GM18502 (cell line): Measurements from ENCODE around the gene TNFRSF18.

Source experiments
- ATAC-seq: cut with Tn5 transposase; IDR thresholded peaks from one replicate; pipeline ENCODE4 v1.9.1; 2021; ENCODE audit warnings: mild to moderate bottlenecking; ENCODE audit not compliant: unreplicated experiment, poor library complexity

Gene TNFRSF18

DNA sequence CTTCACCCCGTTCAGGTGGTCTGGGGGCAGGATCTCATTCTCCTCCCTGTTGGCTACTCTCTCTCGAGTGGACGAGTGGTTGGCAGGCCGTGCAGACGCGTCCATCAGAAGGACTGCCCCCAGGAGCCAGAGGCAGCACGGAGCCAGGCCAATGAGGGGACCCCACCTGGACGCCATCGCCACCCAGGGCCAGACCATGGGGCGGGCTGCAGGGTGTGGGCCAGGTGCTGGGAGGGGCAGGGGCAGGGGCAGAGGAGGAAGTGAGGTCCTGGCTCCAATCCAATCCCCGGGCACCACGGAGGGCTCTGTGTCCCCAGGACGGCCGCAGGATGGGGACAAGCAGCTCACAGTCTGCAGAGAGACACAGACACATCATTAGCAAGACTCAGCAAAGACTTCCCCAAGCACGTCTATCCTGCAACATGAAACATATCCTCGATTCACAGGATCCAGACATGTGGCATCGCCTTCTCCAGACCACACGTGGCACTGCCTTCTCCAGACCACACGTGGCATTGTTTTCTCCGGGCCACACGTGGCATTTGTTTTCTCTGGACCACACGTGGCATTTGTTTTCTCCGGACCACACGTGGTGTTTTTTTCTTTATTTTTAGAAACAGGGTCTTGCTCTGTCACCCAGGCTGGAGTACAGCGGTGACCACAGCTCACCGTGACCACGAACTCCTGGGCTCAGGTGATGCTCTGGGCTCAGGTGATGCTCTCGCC lies 22.4 kb upstream of the TNFRSF18 start:
- no peak for ATAC-seq

DNA sequence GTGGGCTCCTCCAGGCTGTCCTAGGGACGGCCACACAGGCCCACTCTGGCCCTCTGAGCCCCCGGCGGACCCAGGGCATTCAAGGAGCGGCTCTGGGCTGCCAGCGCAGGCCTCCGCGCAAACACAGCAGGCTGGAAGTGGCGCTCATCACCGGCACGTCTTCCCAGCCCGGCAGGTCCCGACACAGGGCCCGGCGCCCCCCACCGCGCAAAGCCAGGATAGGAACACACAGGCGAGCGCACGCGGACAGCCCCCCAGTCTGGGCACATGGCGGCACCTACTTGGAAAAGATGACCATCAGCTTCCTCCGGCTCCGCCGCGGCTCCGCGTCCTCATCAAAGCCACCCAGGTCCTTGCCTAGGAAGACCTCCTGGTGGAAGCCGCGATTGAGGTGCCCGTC lies 21.8 kb upstream of the TNFRSF18 start:
- no peak for ATAC-seq

DNA sequence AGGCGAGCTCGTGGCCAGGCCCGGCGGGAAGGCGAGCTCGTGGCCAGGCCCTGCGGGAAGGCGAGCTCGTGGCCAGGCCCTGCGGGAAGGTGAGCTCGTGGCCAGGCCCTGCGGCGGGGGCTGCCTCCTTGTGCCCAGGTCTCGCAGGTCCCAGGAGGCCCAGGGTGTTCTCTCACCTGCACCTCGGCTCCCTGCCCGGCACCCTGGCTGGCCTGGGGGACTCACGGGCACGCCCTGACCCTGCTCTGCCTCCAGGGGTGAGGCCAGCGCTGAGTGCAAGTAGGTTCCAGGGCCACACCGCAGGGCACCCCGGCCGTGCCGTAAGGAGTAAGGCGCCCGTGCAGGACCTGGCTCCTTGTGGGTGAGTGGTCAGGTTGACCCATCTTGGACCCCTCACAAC lies 21.0 kb upstream of the TNFRSF18 start:
- no peak for ATAC-seq

DNA sequence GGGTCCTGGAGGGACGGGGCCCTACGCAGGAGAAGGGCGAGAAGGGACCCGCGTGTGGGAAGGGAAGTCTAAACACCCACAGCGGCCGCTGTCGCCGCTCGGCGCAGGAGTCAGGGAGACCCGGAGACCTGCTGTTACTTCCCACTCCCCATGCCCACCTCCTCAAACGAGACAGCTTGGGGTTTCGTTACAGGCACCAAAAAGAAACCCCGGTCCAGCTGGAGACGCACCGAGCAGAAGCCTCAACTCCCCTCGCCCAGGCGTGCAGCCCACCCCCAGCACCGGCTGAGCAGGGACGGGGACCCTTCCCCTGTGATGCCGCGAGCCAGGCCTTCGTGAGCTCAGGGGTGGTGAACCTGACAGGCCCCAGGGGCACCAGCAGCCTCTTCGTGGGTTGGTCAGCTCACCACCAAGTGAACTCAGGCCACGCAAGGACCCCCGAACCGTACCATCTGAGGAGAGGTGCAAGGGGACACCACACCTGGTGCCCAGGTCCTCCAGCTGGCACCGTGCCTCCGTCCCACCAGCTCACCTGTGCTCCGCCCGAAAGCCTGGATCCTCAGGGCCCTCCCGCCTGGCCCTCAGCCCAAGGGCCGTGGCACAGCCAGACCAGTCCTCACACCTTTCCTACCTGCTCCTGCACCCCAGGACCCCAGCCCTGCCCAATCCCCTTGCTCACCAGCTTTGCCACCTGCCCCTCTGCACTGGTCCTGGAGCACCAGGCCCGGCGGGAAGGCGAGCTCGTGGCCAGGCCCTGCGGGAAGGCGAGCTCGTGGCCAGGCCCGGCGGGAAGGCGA lies 20.4 kb upstream of the TNFRSF18 start:
- ATAC-seq, result no peak

DNA sequence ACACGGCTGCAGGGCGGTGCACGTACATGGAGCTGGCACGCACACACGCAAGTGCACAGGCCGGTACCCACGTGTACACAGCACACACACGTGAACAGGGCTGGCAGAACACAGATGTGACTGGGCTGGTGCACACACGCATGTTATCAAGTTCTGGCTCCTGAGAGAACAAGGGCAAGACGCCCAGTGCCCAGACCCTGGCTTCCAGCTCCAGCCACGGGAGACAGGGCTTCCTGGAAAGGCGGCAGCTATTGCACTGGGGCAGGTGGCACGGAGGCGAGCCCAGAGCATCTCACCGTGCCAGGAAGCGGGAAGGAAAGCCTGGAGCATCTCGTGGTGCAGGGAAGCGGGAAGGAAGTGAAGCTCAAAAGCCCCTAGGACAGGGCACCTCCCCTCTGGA lies 19.5 kb upstream of the TNFRSF18 start:
- no peak for ATAC-seq

DNA sequence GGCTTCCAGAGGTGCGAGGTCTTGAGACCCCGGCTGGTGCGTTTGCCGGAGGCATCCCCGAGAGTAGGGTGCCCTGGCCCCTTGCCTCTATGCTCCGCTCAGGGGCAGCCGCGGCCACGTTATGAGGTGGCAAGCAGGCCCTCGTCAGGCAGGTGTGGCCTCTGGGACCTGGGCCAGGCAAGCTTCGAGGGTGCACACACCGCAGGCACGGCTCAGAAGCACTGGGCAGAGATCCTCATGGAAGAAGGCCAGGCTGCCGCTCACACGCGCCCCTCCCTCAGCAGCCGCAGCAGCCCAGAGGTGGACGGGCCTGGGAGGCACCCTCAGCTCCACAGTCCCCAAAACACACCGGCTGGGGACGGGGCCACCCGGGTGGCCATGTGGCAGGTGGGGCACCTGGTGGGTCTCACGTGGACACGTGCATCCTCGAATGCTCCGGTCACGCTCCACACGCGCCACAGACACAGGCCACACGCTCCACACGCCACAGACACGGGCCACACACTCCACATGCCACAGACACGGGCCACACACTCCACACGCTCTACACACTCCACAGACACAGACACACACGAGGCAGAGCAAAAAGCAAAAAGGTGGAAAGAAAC lies 18.9 kb upstream of the TNFRSF18 start:
- no peak for ATAC-seq

DNA sequence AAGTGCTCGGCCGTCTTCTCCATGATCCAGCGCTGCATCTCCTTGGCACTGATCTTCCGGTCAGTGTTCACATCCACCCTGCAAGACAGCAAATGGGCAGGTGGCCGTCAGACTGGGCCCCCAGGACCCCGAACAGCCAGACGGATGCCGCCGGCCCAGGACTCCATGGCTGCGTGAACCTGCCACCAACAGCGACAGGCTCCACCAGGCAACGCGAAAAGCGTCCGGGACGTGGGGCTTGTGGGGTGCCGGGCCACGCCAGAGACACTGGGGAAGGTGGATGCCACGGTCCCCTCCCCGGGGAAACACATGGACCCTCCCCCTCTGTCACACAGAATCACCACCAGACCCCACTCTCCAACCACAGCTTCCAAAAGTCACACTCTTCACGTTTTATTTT lies 17.5 kb upstream of the TNFRSF18 start:
- no peak for ATAC-seq

DNA sequence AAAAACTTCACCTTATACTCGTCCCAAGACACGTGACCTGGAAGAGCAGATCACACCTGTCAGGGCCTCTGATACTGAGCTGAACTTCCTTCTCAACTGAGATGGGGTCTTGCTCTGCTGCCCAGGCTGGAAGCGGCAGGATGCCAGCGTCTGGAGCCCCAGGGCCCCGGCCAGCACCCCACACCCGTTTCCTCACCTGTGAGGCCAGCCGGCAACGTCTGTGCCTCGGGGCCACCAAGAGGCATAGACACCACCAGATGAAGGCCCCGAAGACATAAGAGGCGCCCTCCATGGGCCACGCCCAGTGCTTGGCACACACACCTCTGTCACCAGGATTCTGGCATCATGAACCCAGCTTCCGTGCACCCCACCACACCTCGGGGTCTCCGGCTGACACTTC lies 16.9 kb upstream of the TNFRSF18 start:
- ATAC-seq, result no peak

DNA sequence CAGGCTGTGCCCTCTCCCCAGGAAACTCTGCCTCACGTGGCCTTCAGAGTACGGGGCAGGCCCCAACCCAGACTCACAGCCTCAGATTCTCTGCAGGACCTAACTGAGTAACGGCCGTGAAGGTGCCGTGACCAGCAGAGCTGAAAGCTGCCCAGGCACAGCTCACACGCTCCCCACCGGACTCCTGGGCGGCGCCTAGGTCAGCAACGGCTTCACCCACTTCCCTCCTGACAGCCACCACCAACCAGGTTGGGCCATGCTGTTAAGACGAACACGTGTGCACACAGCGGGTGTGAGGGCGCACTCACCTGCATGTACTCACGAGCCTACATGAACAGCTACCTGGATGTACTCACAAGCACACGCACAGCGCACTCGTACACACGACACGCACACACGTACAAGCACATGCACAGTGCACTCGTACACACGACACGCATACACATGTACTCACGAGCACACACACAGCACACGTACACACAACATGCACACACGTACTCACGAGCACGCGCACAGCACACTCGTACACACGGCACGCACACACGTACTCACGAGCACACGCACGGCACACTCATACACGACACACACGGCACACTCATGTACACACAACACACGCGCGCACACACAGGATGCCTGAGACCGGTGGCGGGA lies 16.3 kb upstream of the TNFRSF18 start:
- ATAC-seq, result no peak

DNA sequence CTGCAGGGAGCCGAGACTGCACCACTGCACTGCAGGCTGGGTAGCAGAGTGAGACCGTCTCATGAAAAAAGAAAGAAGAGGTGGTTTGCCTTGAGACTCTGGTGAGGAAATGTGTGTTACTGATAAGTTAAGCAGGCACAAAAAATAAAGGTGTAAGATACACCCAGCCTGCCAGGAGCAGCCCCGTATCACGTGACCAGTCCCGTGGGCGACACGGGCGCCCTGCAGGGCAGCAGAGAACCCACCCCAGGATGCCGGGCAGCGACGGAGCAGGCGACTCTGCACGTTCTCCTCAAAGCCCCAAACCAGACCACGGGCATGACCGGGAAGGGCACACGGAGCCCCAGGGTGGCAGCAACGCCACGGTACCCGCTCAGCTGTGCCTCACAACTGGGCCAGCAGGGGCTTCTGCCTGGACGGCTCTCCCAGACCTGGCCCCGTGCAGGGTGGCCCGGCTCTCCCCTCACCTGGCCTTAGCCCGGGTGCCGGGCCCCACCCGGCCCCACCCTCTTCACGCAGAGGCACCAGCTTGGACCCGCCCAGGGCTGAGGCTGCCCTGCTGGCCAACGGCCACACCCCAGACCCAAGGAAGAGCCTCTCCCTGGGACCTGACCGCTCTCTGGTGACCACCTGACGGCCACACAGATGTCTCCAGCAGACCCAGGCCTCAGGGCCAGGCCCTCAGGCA lies 15.6 kb upstream of the TNFRSF18 start:
- no peak for ATAC-seq

DNA sequence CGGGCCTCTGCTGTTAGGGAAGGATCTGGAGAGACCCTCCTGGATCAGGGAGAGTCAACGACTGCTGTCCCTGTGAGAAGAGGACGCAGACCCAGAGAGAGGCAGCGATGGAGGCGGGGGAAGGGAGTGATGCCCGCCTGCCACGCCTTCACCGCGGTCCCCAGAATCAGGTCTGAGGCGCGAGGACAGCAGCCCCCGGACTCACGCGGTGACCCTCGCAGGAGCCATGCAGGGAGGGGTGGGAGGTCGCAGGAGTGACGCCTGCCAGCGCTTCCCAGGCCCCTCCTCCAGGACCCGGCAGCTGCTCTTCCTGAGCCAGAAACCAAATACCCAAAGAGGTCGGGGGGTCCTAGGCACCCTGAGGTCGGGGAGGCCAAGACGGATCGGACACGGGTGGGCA lies 13.8 kb upstream of the TNFRSF18 start:
- ATAC-seq, result no peak

DNA sequence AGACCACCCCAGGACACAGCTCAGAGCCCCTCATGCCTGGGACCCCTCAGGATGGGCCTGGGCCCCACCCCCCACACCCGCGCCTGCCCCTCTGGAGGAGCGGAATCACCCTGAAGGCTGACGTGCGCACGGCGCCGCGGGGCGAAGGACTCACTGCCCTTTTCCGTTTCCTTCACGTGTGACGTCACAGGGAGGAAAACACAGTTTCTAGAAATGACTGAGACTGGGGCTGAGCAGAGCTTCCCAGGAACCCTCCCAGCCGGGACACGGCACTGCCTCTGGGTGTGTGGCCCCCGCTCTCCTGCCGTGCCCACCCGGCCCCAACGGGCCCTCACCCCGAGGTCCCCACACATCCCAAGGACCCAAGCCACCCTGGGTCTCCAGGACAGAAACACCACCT lies 12.9 kb upstream of the TNFRSF18 start:
- ATAC-seq, result no peak

DNA sequence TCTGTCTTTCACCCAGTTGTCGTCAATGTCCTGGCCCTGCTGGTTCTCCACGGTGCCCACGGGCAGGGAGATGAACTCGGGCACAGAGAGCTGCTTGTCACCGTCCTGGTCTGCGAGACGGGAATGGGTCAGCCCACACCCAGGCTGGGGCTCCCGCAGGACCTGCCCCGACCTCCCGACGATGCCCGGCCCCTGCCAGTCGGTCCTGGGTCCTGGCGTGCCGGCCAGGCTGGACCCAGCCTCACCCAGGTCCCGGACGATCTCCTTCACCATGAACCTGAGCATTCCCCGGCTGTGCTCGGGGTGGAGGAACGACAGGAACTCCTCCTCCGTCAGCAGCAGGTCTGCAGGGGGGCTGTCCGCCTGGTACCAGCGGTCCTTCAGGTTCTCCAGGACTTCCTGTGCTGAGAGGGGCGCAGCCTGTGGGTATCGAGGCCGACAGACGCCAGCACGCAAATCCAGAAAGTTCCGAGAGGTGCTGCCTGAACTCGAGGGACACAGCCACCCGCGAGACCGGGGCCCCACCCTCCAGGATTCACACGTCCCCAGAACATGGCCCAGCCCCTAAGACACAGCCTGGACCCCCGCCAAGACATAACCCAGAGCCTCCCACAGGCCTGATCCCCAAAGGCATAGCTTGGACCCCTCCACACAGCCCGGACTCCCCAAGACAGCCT lies 12.3 kb upstream of the TNFRSF18 start:
- no peak for ATAC-seq

DNA sequence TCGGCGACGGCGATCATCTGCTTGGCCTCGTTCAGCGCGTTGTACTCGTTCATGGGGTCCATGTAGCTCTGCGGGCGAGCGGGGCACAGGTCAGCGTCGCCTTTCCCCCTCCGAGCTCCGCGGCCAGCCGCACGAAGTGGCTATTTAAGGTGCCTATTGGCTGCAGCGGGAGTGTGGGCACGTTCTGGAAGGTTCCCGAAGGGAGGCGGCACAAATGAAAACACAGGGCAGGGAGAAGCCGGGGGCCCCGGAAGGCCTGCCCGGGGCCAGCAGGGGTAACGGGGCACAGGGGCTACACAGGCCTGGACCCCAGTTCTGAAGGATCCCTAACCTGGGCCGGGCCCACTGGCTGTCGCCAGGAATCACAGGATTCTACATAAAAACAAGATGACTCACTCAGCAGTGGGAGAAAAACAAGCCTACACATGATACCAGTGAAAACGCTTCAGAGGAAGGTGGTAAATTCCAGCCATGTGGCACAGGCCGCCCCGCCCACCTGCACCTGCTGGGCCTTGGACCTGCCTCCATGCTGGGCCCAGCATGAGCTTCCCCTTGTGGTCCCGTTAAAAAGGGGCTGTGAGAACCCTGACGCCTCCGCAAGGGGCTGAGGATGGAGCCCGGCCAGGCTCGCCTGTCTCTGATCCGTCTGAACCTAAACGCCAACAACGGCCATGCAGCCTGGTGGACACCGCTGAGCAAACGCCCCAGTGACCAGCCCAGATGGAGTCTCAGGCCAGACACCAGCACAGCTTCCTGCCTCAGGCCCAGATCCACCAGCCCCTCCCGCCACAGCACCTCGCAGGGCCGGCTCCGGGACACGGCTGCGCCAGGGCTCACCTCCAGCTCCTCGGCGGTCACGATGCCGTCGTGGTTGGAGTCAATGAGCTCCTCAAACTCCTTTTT lies 11.5 kb upstream of the TNFRSF18 start:
- no peak for ATAC-seq

DNA sequence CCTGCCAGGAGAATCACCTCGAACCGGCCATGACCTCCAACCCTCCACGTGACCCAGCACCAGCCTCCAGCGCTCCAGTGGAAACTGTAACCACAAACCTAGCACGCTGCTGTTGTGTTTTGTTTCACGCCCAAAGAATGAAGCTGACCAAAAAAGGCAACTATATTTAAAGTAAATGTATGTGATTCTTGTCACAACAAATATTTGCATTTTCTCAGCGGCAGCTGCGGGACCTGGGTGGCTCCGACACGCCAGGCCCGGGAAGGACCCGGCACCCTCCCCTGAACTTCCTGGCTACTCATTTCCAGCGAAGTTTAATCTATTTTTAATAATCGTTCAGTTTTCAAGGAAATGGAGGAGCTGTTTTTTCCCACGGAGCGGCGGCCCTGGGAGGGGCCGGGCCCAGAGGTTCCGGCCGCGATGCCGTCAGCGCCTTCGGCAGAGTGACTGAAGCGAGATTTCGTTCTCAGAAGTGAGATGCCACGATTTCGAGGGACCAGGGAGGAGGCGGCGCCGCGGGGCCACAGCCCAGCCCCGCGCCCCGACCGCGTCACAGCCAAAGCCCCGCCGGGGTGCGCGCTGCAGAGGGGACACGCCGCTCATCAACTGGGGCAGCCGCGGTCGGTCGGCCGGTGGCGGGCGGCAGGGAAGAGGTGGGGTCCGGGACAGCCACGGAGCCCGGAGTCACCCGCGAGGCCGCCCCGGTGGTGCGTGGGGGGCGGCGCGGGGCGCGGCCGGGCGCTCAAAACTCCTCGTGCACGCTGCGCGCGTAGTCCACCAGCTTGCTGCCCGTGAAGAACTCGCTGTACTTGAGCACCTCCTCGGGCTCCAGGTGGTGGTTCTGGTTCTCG lies 10.6 kb upstream of the TNFRSF18 start:
- no peak for ATAC-seq

DNA sequence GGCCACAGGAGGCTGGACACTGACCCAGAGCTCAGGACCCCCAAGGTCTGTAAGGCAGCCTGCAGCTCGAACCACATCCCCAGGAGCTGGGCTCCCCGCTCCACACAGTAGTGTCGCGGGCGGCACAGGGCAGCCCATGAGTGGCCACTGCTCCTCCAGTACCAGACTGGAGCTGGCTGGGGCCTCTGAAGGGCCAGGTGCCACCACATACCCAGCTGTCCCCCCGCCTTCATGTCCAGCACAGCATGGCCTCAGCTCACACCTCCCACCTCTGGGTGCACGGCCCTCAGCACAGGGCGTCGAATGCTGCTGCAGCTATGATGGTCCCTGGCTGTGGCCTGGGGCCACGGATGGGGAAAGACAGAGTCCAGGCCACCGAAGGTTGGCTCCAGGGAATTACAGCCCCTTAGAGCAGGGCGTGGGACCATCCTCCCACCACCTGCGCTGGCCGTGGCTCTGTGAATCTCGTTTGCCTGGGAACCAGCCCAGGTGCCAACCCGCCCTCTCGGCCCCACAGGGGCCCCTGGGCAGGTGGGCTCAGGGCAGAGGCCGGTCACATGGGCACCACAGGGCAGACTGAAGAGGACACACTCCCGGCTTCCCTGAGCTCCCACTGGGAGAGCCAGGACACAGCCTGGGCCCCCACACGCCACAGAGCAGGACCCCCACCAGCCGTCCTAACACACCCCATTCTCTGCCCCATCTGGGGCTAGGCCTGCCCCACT lies 9.7 kb upstream of the TNFRSF18 start:
- ATAC-seq, result no peak

DNA sequence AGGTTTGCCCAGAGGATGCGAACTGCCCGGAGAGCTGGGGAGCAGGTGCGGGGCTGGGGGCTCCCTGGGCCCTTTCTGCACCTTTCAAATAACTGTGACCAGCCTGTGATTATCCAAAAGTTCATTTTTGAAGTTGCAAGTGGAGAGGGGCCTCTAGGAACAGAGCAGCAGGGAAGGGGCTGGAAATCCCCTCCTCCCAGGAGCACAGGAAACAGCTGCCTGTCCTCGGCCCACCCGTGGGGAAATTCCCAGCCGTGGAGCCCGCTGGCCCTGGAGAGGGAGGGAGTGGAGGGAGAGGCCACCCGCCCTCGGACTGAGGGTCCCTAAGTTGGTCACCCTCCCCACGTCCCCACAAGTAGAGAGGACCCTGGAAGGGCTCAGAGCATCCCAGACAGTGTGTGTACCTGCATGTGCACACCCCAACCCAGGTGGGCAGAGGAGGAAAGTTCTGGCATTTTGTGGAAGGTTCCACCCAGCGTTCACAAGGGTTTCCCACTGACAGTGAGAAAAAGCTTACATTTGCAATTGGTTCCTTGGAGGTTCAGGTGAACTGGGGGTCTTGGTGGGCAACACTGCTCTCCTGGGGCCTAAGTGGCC lies 8.8 kb upstream of the TNFRSF18 start:
- no peak for ATAC-seq
